ENCODE measurements around the gene GABRB1.

- TF ChIP-seq CTCF (IDR thresholded peaks at IDR 0.05; ENCODE audit: borderline replicate concordance, extremely low read depth, low read length, poor library complexity, severe bottlenecking) (no peak), EZH2 (IDR thresholded peaks at IDR 0.05; ENCODE audit: borderline replicate concordance, low read depth, low read length, severe bottlenecking) (no peak)
Observed at GRCh38 chr4:47054130-47054529, 22.8 kb downstream of the GABRB1 start.

All from DND-41 (cell line).